ENCODE data around the gene ATP12A.

ATP12A gene

DNA sequence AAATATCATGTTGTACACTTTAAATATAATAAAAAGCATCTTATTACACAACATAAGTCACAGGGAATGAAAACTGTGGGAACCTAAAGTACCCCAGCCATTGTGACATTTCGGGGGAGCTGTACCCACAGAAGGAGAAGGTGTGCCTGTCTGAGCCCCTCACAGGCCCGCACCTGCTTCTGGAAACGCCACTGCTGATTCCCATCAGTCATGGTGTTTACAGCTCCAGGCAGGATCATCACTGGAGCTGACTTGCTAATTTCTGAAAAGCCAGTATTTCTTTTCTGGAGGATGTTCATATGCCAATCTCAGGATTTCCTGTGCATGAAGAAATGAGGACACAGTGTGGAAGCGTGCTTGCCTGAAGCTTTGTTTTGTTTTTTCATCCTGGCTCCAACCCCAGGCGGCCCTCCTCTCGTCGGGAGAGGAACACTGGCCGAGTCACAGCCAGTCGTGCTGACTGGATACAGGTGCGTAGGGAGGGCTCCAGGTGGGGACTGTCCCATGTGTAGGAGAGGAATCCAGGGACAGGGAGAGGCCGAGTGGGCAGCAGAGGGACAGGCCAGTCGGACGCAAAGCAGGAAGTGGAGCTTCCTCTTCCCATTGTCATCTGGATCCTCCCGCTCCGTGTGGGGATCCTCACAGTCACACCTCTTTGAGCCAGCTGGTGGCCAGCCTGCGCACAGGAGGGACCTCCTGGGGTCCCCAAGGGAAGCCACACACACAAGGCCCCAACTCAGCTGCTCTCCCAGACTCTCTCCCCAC lies 4.2 kb upstream of the ATP12A start:
- H3K4me1 ChIP-seq, result peaks cover 19% of the 10 kb centered on the region
- H3K4me3 ChIP-seq (ENCODE audit: low read depth, low read length), result no peak overlapping the region
- H3K4me2 ChIP-seq (ENCODE audit: low read length), result no peak overlapping the region
- TF ChIP-seq, protein P1, sequence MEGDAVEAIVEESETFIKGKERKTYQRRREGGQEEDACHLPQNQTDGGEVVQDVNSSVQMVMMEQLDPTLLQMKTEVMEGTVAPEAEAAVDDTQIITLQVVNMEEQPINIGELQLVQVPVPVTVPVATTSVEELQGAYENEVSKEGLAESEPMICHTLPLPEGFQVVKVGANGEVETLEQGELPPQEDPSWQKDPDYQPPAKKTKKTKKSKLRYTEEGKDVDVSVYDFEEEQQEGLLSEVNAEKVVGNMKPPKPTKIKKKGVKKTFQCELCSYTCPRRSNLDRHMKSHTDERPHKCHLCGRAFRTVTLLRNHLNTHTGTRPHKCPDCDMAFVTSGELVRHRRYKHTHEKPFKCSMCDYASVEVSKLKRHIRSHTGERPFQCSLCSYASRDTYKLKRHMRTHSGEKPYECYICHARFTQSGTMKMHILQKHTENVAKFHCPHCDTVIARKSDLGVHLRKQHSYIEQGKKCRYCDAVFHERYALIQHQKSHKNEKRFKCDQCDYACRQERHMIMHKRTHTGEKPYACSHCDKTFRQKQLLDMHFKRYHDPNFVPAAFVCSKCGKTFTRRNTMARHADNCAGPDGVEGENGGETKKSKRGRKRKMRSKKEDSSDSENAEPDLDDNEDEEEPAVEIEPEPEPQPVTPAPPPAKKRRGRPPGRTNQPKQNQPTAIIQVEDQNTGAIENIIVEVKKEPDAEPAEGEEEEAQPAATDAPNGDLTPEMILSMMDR (IDR thresholded peaks at IDR 0.05), result no peak
- no peaks in the 10 kb centered on the region for H3K36me3 ChIP-seq (ENCODE audit: control insufficient read depth, insufficient read depth, low read length)
- no peaks in the 10 kb centered on the region for H3K79me2 ChIP-seq
- no peaks in the 10 kb centered on the region for H3K27me3 ChIP-seq (ENCODE audit: control insufficient read depth, insufficient read depth, low read length)
- peak overlapping the region; percentile 29 for H2AFZ ChIP-seq
- H3K9ac ChIP-seq, result no peak overlapping the region
- H3K9me3 ChIP-seq (ENCODE audit: control insufficient read depth, low read length), result no peaks in the 10 kb centered on the region
- peak overlapping the region; percentile 44 for H3K27ac ChIP-seq

DNA sequence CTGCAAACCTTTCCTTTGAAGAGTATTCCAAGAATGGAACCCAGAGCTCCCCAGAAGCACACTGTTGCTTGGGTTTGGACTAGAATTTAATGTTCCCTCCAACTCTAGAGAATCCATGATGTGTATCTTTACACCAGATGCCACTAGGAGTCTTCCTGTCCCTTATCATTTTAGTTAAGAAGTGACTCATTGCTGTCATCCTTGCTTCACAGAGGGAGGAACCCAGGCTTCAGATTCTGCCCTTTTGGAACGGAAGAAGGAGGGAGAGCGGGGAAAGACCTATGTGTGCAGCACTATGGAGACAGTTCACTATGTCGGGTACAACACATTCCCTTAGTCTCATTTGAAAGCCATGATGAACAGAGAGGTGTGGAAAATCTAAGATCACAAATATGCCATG lies 2.1 kb upstream of the ATP12A start:
- H2AFZ ChIP-seq, result no peak overlapping the region
- no peaks in the 10 kb centered on the region for H3K36me3 ChIP-seq (ENCODE audit: control insufficient read depth, insufficient read depth, low read length)
- H3K27me3 ChIP-seq (ENCODE audit: control insufficient read depth, insufficient read depth, low read length), result no peaks in the 10 kb centered on the region
- H3K4me1 ChIP-seq, result no peaks in the 10 kb centered on the region
- no peak overlapping the region for H3K9ac ChIP-seq
- H3K9me3 ChIP-seq (ENCODE audit: control insufficient read depth, low read length), result no peaks in the 10 kb centered on the region
- TF ChIP-seq, protein P1 (IDR thresholded peaks at IDR 0.05), result no peak
- H3K4me3 ChIP-seq (ENCODE audit: low read depth, low read length), result no peak overlapping the region
- H3K27ac ChIP-seq, result no peak overlapping the region
- no peak overlapping the region for H3K4me2 ChIP-seq (ENCODE audit: low read length)
- no peaks in the 10 kb centered on the region for H3K79me2 ChIP-seq

DNA sequence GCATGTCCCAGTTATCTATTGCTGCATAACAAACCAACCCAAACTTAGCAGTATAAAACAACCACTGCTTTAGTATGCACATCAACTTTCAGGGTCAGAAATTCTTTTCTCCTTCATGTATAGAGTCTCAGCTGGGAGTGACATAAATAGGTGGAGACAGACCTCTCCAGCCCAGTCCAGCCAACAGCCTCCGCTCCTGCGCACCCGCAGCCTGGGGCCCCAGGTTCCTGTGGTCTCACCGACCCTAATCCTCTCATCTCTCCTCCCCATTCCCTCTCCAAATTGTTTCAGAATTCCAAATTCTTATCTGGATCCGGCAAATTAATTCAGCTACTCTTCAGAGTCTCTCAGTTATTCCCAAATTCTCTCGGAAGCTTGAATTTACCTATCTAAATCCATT lies 522 bp upstream of the ATP12A start:
- Histone ChIP-seq H3K9me3 (ENCODE audit: control insufficient read depth, low read length) (no peaks in the 10 kb centered on the region), H2AFZ (peak overlapping the region; percentile 76), H3K79me2 (no peaks in the 10 kb centered on the region), H3K4me2 (ENCODE audit: low read length) (peak overlapping the region; percentile 86), H3K36me3 (ENCODE audit: control insufficient read depth, insufficient read depth, low read length) (no peaks in the 10 kb centered on the region), H3K4me1 (peaks cover 5% of the 10 kb centered on the region), H3K27me3 (ENCODE audit: control insufficient read depth, insufficient read depth, low read length) (no peaks in the 10 kb centered on the region), H3K27ac (no peak overlapping the region), H3K9ac (no peak overlapping the region), H3K4me3 (ENCODE audit: low read depth, low read length) (peak overlapping the region; percentile 53)
- TF ChIP-seq, protein P1 (IDR thresholded peaks at IDR 0.05), result no peak

DNA sequence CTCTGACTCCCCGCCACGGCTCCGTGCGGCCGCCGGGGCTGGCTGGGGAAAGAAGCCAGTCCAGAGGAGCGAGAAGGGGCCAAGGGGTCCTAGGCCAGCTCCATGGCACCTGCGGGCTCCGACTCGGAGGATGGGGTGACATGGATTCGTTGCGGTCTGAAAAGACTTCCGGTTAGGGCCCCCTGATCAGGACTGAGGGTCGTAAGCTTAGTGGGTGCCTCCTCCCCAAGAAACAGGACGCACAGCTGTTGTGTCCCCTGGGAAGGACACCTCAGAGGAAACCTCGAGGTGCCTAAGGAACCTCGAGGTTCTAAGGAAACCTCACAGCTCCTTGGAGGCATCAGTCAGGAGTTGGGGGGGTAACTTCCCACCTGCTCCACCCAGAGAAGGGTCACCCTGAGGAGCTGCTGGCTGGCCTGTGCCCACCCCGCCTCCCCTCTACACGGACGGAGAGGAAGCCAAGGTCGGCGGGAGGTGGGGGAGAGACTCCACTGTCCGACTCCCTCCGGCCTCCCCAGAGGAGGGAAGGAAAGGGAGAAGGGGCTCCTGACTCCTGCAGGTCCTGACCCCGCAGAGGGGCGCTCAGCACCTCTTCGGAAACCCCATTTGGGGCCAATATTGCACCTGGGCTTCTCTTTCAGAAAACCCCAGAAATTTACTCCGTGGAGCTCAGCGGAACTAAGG lies 855 bp downstream of the ATP12A start:
- no peaks in the 10 kb centered on the region for H3K79me2 ChIP-seq
- no peak overlapping the region for H3K9ac ChIP-seq
- peaks cover 7% of the 10 kb centered on the region for H3K4me1 ChIP-seq
- H2AFZ ChIP-seq, result peak overlapping the region; percentile 76
- H3K36me3 ChIP-seq (ENCODE audit: control insufficient read depth, insufficient read depth, low read length), result no peaks in the 10 kb centered on the region
- H3K4me3 ChIP-seq (ENCODE audit: low read depth, low read length), result peak overlapping the region; percentile 53
- H3K27me3 ChIP-seq (ENCODE audit: control insufficient read depth, insufficient read depth, low read length), result no peaks in the 10 kb centered on the region
- H3K4me2 ChIP-seq (ENCODE audit: low read length), result peak overlapping the region; percentile 86
- no peak overlapping the region for H3K27ac ChIP-seq
- no peaks in the 10 kb centered on the region for H3K9me3 ChIP-seq (ENCODE audit: control insufficient read depth, low read length)
- TF ChIP-seq, protein P1 (IDR thresholded peaks at IDR 0.05), result no peak
